Prostate gland (tissue), 2 donors: ENCODE measurements around the gene TOP2B. TPM values are rescaled to one million over a fixed set of nuclear protein-coding genes. Genes with fewer than 3 reads are reported as not detected.

Experiments used
- DNase-seq: peaks from one replicate; pipeline ENCODE4 v3.0.0-alpha.2; 2019; ENCODE audit warnings: low spot score
- H3K27ac ChIP-seq, 2 donors: fragments of 200-600 bp; sonication (generic); 2 replicates each; pipeline ENCODE4 v1.5.1; 2017 to 2019
- H3K27me3 ChIP-seq: fragments of 200-600 bp; sonication (generic); replicated peaks from 2 replicates; pipeline ENCODE4 v1.5.1; 2019; ENCODE audit not compliant: insufficient read depth
- H3K36me3 ChIP-seq, 2 donors: fragments of 200-600 bp; sonication (generic); 1 replicate in 1 of 2; 2 replicates in 1 of 2; pipeline versions ENCODE4 v1.5.1 to v1.8.1; 2017 to 2019
- H3K4me1 ChIP-seq: fragments of 200-600 bp; sonication (generic); replicated peaks from 2 replicates; pipeline ENCODE4 v1.5.1; 2019
- H3K4me3 ChIP-seq, 2 donors: fragments of 200-600 bp; sonication (generic); 2 replicates each; pipeline ENCODE4 v1.5.1; 2017 to 2019
- H3K9me3 ChIP-seq: fragments of 200-600 bp; sonication (generic); 2 replicates; pipeline ENCODE4 v1.5.1; 2017
- POLR2A ChIP-seq: fragments of 450-650 bp; IDR thresholded peaks from one replicate; pipeline ENCODE4 v1.6.1; 2016; ENCODE audit warnings: antibody characterized with exemption, mild to moderate bottlenecking
- POLR2AphosphoS5 ChIP-seq: sonication (generic); formaldehyde crosslinking; IDR thresholded peaks from one replicate; pipeline ENCODE4 v1.6.1; 2017; ENCODE audit warnings: antibody characterized with exemption
- WGBS: methylation state at CpG from one replicate; pipeline ENCODE4 v1.1.5; 2018; 5-methylcytosine and 5-hydroxymethylcytosine counted together
- intact Hi-C: fragments of 100-400 bp; cut with DNase I; formaldehyde crosslinking; loops from one replicate; pipeline ENCODE4 v1.14.2; 2022
- total RNA-seq, 2 donors: library from RNA; depleted of rRNA; stranded (reverse); fragments of >200 nt; gene quantifications; one replicate each; pipeline ENCODE4 v1.1.0, GENCODE V29; 2016
- TF ChIP-seq, protein P1 (sequence below), 4 experiments: fragments of 200-600 bp in 2 of 4; fragments of 450-650 bp in 2 of 4; sonication (generic) in 2 of 4; IDR thresholded peaks; 1 replicate in 3 of 4; 2 replicates in 1 of 4; pipeline ENCODE4 v1.5.1; 2016 to 2019; ENCODE audit warnings: antibody characterized with exemption in 4 of 4, mild to moderate bottlenecking in 2 of 4, moderate library complexity in 2 of 4

Gene TOP2B
- total RNA-seq, 2 donors from 2014 or later, result 85.3 to 109 TPM

GRCh38 chr3:25621087-25621486, 43.6 kb downstream of the TOP2B start:
- Histone ChIP-seq H3K4me3 (no peak overlapping the region), H3K36me3 (no peaks in the 10 kb centered on the region), H3K27me3 (no peaks in the 10 kb centered on the region), H3K4me1 (no peaks in the 10 kb centered on the region), H3K9me3 (no peaks in the 10 kb centered on the region), H3K27ac (no peak overlapping the region)
- TF ChIP-seq, protein P1, sequence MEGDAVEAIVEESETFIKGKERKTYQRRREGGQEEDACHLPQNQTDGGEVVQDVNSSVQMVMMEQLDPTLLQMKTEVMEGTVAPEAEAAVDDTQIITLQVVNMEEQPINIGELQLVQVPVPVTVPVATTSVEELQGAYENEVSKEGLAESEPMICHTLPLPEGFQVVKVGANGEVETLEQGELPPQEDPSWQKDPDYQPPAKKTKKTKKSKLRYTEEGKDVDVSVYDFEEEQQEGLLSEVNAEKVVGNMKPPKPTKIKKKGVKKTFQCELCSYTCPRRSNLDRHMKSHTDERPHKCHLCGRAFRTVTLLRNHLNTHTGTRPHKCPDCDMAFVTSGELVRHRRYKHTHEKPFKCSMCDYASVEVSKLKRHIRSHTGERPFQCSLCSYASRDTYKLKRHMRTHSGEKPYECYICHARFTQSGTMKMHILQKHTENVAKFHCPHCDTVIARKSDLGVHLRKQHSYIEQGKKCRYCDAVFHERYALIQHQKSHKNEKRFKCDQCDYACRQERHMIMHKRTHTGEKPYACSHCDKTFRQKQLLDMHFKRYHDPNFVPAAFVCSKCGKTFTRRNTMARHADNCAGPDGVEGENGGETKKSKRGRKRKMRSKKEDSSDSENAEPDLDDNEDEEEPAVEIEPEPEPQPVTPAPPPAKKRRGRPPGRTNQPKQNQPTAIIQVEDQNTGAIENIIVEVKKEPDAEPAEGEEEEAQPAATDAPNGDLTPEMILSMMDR (IDR thresholded peaks at IDR 0.05), result no peak
- TF ChIP-seq POLR2AphosphoS5, result no peak
- TF ChIP-seq POLR2A, result no peak
- no peak for DNase-seq
- WGBS, result 98% methylated on average over 2 of the region's 2 CpGs
- intact Hi-C loops, result no loop called here

DNA sequence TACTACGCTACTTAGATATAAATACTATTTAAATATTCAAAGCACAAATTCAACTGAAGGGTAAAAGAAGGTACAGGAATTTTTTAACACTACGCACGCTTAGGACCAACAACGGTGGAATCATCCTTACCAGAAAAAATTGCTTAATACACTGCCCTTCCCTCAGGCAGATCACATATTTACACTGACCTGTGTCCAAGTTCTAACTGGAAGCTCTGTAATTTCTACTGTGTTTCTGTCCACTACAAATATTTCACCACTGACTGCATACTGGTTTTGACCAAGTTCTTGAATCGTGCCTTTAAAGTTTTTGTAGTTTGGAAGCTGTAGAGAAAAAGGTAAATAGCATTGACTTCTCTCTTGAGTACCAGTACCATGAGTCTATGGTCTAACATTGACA, 44.2 kb downstream of the TOP2B start:
- H3K9me3 ChIP-seq, result no peaks in the 10 kb centered on the region
- WGBS, result 85% methylated on average over 5 of the region's 5 CpGs

DNA sequence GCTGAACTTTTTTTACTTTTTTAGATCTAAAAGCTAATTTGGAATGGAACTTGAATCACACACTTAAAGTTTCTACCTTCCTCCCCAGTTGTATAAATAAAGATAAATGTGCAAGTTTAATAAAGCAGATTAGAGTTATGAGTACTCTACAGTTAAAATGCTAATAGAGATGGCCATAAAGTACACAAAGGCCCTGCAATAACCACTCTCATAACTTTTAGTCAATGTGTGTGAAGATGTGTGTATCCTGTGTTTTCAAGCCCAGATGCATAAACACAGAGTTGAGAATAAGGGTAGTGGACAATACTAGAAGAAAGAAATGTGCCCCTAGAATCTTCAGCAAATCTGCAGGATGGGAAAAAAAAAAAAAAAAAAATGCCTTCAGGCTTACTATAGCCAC, 45.3 kb downstream of the TOP2B start:
- intact Hi-C loops, result no loop called here

More for the DNA sequence above, 44.2 kb downstream of the TOP2B start:
- H3K4me1 ChIP-seq, result no peaks in the 10 kb centered on the region
- TF ChIP-seq POLR2A, result no peak
- TF ChIP-seq, protein P1 (IDR thresholded peaks at IDR 0.05), result no peak
- no peak for TF ChIP-seq POLR2AphosphoS5
- H3K4me3 ChIP-seq, result no peak overlapping the region
- DNase-seq, result no peak
- H3K36me3 ChIP-seq, result no peaks in the 10 kb centered on the region
- no peaks in the 10 kb centered on the region for H3K27me3 ChIP-seq
- intact Hi-C loops, result no loop called here
- H3K27ac ChIP-seq, result no peak overlapping the region

DNA sequence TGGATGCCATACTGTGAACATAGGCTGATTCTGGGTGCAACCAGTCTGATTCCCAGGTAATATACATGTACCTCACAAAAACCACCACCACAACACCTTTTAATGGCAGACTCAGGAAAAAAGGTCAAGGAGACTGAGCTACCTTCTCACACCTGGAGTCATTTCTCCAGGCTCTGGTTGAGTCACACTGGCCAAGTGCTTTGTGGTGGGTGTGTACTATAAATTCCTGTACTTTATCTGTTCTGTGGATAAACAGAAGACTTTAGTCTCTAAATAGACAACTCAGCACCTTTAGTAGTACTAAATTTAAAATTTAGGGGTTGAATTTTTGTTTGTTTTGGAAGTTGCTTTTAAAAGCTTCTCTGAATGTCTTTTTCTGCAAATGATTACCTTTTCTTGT, 46.7 kb downstream of the TOP2B start:
- no peaks in the 10 kb centered on the region for H3K36me3 ChIP-seq
- H3K4me1 ChIP-seq, result no peaks in the 10 kb centered on the region
- TF ChIP-seq, protein P1 (IDR thresholded peaks at IDR 0.05), result no peak
- TF ChIP-seq POLR2A (no peak), POLR2AphosphoS5 (no peak)
- H3K4me3 ChIP-seq, result no peak overlapping the region
- intact Hi-C loops, result no loop called here
- no peaks in the 10 kb centered on the region for H3K9me3 ChIP-seq
- DNase-seq, result no peak
- H3K27ac ChIP-seq, result no peak overlapping the region
- H3K27me3 ChIP-seq, result no peaks in the 10 kb centered on the region

More for the DNA sequence above, 45.3 kb downstream of the TOP2B start:
- Histone ChIP-seq H3K27me3 (no peaks in the 10 kb centered on the region), H3K36me3 (no peaks in the 10 kb centered on the region), H3K4me3 (no peak overlapping the region), H3K9me3 (no peaks in the 10 kb centered on the region), H3K4me1 (no peaks in the 10 kb centered on the region), H3K27ac (no peak overlapping the region)
- DNase-seq, result no peak
- TF ChIP-seq POLR2AphosphoS5 (no peak), POLR2A (no peak)
- TF ChIP-seq, protein P1 (IDR thresholded peaks at IDR 0.05), result no peak

- TF ChIP-seq POLR2A, result no peak
- TF ChIP-seq POLR2AphosphoS5, result no peak
- H3K4me3 ChIP-seq, result no peak overlapping the region
- H3K4me1 ChIP-seq, result no peaks in the 10 kb centered on the region
- no peaks in the 10 kb centered on the region for H3K36me3 ChIP-seq
- H3K27ac ChIP-seq, result no peak overlapping the region
- no peak for DNase-seq
- H3K9me3 ChIP-seq, result no peaks in the 10 kb centered on the region
- intact Hi-C loops, result no loop called here
- H3K27me3 ChIP-seq, result no peaks in the 10 kb centered on the region
- WGBS, result 95% methylated on average over 5 of the region's 5 CpGs
Measured at GRCh38 chr3:25611193-25611592, 53.5 kb downstream of the TOP2B start.
